GM19468 (cell line): ENCODE data around the gene MBNL2.

ENCODE experiments used
- ATAC-seq: cut with Tn5 transposase; IDR thresholded peaks from one replicate; pipeline ENCODE4 v1.9.1; 2021; ENCODE audit warnings: mild to moderate bottlenecking, moderate library complexity, moderate number of reproducible peaks; ENCODE audit not compliant: unreplicated experiment; ENCODE audit errors: extremely low read depth

The MBNL2 gene

DNA sequence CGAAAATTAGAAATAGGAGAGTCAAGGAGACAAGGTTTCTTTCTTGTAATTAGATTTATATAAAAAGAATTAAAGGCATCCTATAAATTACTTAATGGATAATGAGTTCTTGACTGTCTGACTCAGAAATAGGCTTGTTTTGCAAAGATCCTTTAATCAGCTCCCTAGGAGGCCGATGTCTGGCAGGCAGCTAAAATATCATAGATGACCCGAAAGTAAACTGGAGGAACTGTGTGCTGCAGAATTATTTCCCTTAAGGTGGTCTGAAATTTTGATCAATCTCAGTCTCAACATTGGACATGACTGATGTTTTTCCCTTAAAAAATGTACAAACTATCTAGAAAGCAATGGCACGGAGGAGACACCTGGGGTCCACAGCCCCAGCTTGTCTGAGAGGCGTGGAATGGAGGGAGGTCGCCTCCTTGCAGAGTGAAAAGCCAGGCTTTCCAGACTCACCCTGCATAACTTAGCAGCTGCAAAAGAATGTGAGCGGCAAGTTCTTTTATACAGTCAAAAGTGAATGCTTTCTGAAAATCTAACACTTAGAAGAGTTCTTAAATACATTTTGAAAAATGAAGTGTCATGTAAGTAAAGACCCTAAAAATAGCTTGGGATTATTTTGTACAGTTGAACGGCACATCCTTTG lies 44.8 kb downstream of the MBNL2 start:
- no peak for ATAC-seq

DNA sequence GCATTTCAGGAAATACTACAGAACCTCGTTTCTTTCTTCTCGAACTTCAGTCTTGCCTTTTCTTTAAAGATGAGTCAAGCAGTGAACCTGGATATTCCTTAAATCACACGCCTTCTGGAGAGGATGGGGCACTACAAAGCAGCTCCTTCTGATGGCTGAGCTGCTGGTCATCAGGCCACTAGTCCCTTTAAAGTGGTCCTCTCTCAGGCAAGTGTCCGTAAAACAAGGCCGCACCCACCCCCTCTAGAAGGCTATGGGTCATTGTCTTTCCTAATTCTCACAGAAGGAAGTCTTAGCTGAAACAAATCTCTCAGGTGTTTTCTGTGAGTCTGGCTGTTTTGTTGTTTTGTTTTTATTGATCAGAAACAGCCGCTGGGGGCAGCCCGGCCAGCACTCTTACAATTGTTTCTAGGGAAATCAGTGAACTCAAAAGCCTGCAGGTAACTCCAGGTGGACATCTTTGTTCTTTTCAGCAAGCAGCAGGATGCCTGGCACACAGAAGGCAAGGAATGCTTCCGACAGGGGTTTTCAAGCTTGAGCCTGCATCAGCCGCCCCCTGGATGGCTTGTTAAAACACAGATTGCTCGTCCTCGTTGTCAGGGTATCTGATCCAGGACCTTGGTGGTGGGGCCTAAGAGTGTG lies 45.4 kb downstream of the MBNL2 start:
- no peak for ATAC-seq

DNA sequence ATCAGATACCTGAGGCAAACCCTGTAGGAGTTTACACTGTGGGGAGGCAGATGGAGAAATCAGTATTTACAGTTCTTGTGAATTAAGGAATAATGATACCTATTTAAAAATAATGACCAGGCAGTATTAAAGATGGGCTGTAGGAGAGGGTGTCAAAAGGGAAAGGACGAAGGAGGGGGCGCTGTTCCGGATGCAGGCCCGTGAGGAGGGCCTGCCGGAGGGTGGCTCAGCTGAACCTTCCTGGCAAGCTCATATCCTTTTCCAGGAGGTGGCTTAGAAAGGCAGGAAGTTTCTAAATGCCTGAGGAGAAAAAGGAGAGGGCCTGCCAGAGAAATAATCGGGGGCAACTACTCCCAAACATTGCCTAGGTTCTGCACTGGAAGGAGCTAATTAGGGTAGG lies 46.6 kb downstream of the MBNL2 start:
- no peak for ATAC-seq

DNA sequence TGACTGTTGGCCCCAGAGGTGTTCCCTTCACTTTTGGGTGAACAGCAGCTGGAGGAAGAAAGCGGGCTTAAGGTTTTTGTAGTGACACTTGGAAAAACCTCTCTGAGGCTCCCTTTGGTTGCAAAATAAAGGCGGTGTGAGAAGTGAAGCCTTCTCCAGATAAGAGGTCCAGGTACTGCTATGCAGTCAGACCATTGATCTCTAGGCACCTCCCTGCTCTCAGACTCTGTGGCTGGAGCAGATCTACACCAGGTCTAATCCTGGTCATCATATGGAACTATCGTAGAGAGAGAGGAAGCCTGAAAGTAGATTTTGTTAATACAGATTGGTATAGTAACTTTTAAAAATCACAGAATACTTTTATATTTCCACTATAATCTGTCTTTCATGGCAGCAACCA lies 47.5 kb downstream of the MBNL2 start:
- no peak for ATAC-seq

DNA sequence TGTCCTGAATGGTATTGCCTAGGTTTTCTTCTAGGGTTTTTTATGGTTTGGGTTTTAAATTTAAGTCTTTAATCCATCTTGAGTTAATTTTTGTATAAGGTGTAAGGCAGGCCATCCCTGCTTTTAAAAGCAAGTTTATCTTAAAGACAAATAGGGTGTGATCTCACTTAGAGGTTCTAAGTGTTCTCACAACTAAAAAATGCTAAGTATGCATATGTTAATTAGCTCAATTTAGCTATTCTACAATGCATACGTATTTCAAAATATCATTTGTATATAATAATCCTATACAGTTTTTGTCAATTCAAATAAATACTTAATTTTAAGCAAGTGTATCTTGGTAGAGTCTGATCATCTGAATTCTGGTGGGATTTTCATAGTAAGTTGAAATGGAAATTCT lies 50.4 kb downstream of the MBNL2 start:
- ATAC-seq: no peak

DNA sequence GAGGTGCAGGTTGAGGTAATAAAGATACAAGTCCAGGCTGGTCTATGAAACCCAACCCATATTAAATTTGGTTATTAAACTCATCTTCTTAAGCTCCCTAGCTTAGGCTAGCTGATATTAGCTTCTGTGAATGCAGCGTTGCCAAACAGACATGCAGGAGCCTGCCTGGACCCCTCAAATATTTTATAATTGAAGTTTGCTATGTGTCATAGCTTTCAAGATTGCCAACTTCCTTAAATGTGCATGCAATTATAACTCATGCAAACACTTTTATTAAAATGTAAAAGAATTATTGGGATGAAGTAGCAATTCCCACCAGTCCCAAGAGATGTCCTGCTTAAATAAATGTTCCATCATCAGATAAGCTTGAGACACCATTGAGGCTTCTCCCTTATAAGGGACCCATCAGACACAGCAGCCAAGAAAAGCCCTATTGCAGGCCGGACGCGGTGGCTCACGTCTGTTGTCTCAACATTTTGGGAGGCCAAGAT lies 51.3 kb downstream of the MBNL2 start:
- ATAC-seq: no peak

DNA sequence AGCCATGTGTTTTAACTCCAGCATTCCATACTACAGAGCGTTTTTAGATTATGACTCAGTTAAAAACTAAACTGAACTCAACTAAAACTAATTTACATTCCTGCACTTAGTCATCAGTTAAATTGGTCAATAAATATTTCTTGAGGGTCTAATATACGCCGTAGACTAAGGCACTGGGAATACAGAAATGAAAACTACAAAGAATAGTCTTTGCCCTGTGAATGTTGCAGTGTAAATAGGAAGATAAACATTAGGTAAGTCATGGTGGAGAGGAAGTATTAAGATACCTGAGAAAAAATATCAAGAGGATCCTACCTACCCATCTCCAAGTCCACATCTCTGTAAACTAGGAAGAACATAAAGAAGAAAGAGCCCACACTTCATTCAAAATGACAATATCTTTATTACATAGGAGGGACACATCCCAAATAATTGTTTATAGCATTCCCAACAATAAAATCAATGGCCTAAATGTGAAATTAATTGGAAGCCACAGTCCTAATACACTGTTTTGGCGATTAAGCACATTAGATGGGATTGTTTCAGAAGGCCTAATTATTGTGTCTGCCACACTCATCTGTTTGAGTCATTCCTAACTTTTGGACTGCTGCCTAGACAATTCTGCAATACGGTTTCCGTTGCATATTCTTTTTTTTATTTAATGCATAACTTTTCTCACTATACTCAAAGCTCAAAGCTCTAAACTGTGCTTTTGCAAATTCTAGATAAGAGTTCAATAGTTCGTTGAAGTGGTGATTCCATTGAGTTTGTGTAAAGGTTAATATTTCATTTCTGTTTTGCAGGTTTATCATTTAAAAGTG lies 52.9 kb downstream of the MBNL2 start:
- no peak for ATAC-seq

DNA sequence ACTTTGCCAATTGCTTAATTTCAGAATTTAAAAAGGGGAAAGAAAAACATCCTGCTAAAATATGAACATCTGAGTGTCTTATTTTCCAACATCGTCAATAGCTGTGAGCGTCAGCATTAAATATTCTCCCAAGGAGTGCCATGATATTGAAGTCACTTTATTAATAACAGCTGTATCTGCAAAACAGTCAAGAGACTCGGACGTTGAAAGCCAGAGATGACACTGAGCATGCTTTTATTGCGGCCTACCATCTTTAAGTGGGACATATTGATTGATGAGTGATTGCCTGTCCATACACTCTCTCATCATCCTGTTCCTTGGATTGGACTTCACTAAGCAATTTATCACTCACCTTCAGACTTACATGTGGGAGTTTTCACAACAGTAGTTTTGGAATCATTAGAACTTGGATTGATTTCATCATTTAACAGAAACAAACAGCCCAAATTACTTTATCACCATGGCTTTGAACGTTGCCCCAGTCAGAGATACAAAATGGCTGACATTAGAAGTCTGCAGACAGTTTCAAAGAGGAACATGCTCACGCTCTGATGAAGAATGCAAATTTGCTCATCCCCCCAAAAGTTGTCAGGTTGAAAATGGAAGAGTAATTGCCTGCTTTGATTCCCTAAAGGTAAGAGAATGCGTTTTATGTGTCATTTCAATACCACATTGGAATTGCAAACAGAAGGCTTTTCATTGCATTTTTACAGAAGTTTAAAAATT lies 53.8 kb downstream of the MBNL2 start:
- no peak for ATAC-seq

DNA sequence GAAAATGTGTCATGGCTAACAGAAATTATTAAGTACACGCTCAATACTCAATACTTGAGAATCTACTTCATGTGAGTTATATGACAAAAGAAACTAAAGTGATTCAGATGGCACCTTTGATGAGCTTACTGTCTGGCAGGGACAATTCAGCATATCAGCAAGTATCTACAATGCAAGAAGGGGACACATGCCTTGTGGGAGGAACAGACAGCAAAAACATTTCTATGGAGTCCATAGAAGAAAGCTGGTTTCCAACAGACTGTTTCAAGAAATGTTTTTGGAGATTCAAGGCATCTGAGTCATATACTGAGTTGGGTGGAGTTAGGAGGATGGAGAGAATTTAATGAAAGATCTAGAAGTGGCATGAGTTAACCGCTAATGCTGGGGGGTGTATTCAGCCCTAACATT lies 54.7 kb downstream of the MBNL2 start:
- ATAC-seq: no peak

DNA sequence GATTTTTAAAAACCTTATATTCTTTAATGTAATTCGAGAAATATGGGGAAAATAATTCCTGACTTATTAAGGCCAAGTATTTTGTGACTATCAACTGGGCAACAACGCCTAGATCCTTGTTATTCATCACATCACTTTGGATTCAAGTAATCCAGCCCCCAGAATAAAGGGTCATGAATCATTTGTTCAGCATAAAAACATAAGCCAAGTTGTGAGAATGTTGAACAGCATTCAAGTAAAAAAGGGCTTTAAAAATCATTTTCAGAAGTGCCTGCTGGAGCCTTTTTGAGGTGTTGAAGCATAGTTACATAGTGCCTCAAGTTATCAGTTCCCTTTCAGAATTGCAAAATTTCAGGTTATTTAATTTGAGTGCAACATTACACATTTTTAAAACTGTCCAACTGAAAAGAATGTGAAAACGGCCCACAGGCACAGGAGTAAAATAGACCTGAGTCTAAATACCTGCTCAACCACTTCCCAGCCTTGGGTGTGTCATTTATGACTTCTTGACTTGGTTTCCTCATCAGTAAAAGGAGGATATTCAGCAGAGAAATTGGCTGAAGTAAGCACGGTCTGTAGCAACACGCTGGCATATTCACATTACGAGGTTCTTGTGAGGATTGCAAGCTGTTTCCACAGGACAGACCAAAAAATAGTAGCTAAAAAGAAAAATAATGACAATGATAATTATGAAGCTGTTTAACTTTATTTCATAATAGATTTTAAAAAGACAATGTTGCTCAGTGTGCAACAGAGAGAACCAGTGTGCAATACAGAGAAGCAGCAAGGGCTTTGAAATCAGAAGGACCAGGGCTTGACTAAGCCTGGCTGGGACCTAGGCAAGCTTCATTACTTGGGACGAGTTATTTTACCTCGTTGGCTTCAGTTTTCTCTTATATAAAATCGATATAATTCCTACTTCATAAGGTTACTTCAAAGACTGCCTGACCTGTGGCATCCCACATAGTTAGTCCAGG lies 56.6 kb downstream of the MBNL2 start:
- ATAC-seq: no peak

DNA sequence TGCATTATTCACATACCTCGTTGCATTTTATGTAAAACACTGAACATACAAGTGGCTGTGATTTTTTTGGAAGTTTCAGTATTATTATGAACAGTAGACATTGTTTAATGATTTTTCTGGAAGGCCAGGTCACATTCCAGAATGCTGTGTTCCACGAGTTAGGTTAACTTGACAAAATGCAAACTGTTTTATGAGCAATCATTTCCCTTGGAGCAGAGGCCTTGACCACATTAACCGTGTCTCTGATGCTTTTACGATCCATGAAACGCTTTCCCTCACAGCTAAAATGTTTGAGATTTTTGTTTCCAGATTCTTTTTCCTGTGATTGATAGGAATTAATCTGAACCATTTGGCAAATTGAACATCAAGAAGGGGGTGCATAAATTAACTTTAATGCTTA lies 57.8 kb downstream of the MBNL2 start:
- ATAC-seq: no peak

DNA sequence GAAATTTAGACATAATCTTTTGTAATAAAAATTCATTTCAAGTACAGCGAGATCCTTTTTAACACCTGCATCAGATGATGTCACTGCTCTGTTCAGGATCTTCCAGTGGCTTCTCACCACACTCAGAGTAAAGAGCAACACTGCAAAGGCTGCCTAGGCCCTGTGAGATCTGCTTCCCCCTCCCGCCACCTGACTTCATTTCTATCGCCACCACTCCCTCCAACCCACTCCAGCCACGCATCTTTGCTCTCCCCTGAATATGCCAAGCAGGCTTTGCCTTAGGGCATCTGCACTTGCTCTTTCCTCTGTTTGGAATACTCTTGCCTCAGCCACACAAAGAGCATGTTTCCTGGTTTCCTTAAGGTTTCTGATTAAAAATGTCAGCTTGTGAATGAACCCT lies 58.3 kb downstream of the MBNL2 start:
- no peak for ATAC-seq

DNA sequence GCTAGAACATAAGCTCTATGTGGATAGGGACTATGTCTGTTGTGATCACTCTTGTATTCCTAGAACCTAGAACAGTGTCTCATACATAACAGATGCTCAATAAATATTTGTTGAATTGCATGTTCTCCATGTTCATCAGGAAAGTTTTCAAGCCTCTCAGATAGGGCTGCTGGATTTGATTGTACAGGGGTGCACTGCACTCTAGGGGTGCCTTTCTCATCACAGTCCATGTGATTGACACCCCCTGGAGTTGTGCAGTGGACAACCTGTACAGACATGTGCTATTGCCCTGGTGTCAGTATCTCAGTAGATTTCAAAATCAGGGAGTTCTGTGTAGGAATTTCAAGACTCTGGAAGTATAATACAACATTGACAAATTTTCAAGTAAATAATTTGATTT lies 58.9 kb downstream of the MBNL2 start:
- ATAC-seq: no peak

DNA sequence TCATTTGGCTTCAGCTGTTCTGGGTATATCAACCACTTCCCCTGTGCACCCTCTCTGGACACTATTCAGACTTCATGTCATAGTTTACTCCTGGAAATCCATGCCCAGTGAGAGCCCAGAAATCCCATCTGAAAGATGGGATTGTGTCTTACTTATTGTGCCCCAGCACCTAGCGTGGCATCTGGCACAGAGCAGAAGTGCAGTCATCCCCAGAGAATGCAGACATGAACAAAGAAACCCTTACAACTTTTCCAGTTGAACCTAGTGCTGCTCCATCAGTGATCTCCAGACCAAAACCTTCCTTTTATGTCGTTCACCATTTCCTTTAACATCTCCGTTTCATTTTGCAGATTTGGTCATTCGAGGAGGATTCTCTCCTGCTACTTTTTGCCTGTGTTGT lies 60.6 kb downstream of the MBNL2 start:
- no peak for ATAC-seq

DNA sequence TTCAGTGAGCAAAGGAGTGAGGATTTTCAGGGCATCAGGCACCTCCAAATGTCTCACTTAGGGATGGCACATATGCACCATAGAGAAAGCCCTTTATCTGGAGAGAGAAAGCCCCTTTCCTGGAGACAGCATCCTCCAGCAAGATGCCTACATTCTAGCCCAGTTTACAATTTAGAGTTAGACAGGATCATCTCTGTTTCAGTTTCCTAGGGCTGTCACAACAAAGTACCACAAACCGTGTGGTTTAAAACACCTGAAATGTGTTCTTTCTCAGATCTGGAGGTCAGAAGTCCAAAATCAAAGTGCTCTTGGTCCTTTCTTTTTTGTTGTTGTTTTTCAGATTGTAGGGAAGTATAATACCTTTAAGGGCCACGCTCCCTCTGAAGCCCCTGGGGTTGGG lies 61.8 kb downstream of the MBNL2 start:
- no peak for ATAC-seq

DNA sequence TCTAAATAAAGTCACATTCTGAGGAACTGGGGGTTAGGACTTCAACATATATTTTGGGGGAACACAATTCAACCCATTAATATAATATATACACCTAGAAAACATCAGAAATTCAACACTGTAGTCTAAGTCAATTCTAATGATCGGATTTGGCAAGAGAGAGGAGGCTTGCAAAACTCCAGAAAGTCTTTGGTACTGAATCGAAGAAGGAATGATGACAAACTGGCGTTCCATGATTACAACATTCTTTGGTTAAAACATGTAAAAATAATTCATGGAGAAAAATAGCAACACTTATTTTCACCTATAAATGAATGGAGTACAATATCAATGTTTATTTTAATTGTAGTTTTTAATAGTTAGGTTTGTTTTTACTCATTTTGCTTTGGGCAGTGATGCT lies 62.4 kb downstream of the MBNL2 start:
- no peak for ATAC-seq

DNA sequence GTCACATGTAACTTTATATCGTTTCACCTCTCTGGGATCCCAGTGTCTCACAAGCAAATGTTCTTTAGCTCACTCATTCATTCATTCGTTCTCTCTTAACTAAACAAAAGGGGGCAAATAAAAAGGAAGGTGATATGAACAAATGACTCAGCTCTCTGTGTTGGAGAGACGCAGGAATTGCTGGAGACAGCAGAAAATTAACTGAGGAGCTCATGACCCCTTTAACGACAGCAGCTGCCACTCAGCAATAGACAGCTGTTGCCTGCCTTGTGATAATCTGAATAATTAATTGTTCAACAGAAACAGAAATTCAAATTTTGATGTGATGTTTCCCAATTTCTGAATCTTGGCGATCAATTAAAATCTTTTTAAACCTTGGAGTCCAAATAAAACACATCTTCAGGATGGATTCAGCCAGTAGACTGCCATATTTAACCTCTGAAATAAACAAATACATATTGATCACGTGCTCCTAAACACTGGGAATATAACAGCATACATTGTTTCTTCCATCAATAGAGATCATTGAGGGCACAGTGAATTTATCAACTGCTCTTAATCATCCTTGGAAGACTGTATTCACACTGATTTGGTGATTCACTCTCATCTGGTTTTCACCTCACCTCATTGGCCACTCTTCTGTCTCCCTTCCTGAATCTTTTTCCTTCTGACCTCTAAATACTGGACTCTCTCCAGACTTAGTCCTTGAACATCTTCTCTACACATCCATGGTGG lies 63.3 kb downstream of the MBNL2 start:
- no peak for ATAC-seq

DNA sequence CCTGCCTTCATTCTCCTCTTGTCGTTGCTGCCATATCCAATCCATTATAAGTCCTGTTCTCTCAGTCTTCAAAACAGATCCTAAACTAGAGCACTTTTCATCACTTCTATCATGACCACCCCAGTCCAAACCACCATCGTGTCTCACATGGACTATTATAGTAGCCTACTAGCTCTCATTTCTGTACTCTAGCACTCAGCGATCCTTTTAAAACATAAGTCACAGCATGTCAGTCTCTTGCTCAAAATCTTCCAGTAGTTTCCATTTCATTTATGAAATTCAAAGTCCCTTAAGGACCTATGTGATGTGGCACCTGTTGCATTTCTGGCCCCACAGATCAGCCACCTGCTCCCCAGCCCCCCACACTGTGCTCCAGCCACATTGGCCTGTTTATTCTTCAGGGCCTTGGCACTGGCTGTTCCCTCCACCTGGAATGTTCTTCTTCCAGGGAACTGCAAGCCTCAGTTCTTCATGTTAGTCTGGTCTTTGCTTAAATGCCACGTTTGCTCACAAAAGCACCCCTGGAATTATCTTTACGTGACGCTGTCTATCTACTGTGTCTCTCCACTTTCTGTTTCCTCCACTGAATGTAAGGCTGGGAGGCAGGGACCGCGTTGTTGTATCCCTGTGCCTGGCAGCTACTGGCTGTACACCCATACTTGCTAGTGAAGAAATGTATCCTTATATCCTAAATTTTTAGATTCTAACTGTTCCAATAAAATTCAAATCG lies 64.3 kb downstream of the MBNL2 start:
- no peak for ATAC-seq
